GM23338 (cell line): ENCODE measurements around the gene PRIMPOL. TPM values are rescaled to one million over a fixed set of nuclear protein-coding genes. Genes with fewer than 3 reads are reported as not detected.

Experiments
- ATAC-seq: fragments of 200-7000 bp; cut with Tn5 transposase; 3 replicates; pipeline ENCODE4 v1.9.1; 2020
- DNase-seq: peaks from one replicate; pipeline ENCODE4 v3.0.0-alpha.2; 2015; ENCODE audit warnings: low spot score
- H2AFZ ChIP-seq: fragments of 200-600 bp; sonication (generic); 2 replicates; pipeline ENCODE4 v1.8.0; 2016; ENCODE audit warnings: antibody characterized with exemption, mild to moderate bottlenecking, moderate library complexity
- H3F3A ChIP-seq: fragments of 200-600 bp; sonication (generic); replicated peaks from 2 replicates; pipeline ENCODE4 v1.8.0; 2017; ENCODE audit warnings: antibody characterized with exemption, mixed run types, low read depth
- H3K27ac ChIP-seq: fragments of 200-600 bp; sonication (generic); 2 replicates; pipeline ENCODE4 v1.6.1; 2016; ENCODE audit warnings: low read depth
- H3K27me3 ChIP-seq: fragments of 200-600 bp; sonication (generic); 2 replicates; pipeline ENCODE4 v1.8.0; 2016; ENCODE audit warnings: mild to moderate bottlenecking, mixed run types, moderate library complexity; ENCODE audit not compliant: insufficient read depth
- H3K36me3 ChIP-seq: fragments of 200-600 bp; sonication (generic); 2 replicates; pipeline ENCODE4 v1.8.0; 2016; ENCODE audit warnings: mild to moderate bottlenecking; ENCODE audit not compliant: insufficient read depth
- H3K4me1 ChIP-seq: fragments of 200-600 bp; sonication (generic); 2 replicates; pipeline ENCODE4 v1.8.0; 2016; ENCODE audit warnings: mild to moderate bottlenecking, moderate library complexity; ENCODE audit not compliant: insufficient read depth
- H3K4me2 ChIP-seq: fragments of 200-600 bp; sonication (generic); 2 replicates; pipeline ENCODE4 v1.7.1; 2017; ENCODE audit warnings: mixed run types
- H3K4me3 ChIP-seq: fragments of 200-600 bp; sonication (generic); 2 replicates; pipeline ENCODE4 v1.6.1; 2016; ENCODE audit warnings: mixed run types
- H3K79me2 ChIP-seq: fragments of 200-600 bp; sonication (generic); replicated peaks from 2 replicates; pipeline ENCODE4 v1.8.0; 2017; ENCODE audit warnings: mild to moderate bottlenecking; ENCODE audit not compliant: insufficient read depth
- H3K9me2 ChIP-seq: fragments of 200-600 bp; sonication (generic); 2 replicates; pipeline ENCODE4 v1.8.0; 2017; ENCODE audit not compliant: insufficient read depth
- H4K20me1 ChIP-seq: fragments of 200-600 bp; sonication (generic); replicated peaks from 2 replicates; pipeline ENCODE4 v1.8.0; 2017; ENCODE audit warnings: mild to moderate bottlenecking; ENCODE audit not compliant: insufficient read depth
- H3K27ac Mint-ChIP-seq: 2 replicates; pipeline ENCODE4 v1.8.0; 2020; ENCODE audit warnings: inconsistent platforms, mild to moderate bottlenecking, moderate library complexity, mixed read lengths
- H3K27me3 Mint-ChIP-seq: 3 replicates; pipeline ENCODE4 v1.8.0; 2022; ENCODE audit warnings: low read depth, mild to moderate bottlenecking, moderate library complexity, mixed read lengths, inconsistent platforms; ENCODE audit not compliant: insufficient read depth, poor library complexity
- H3K36me3 Mint-ChIP-seq: 3 replicates; pipeline ENCODE4 v1.8.0; 2021; ENCODE audit warnings: low read depth, mild to moderate bottlenecking, inconsistent platforms, moderate library complexity, mixed read lengths
- H3K4me1 Mint-ChIP-seq: 3 replicates; pipeline ENCODE4 v1.8.0; 2020; ENCODE audit warnings: mild to moderate bottlenecking, inconsistent platforms, mixed read lengths
- H3K4me3 Mint-ChIP-seq: 3 replicates; pipeline ENCODE4 v1.8.0; 2021; ENCODE audit warnings: moderate library complexity, mild to moderate bottlenecking, inconsistent platforms, mixed read lengths
- H3K9me3 Mint-ChIP-seq: 3 replicates; pipeline ENCODE4 v1.8.0; 2020; ENCODE audit warnings: moderate library complexity, mild to moderate bottlenecking, inconsistent platforms, mixed read lengths
- CREB1 ChIP-seq: fragments of 250-450 bp; sonication (Bioruptor Pico); IDR thresholded peaks from 2 replicates; pipeline ENCODE4 v1.5.0; 2020; ENCODE audit warnings: low read depth, mild to moderate bottlenecking, moderate library complexity
- CTCF ChIP-seq, 2 experiments: fragments of 200-600 bp in 1 of 2; sonication (generic) in 1 of 2; conservative IDR thresholded peaks; 2 replicates each; pipeline versions ENCODE4 v1.5.1 to v1.6.1; 2016 to 2017; ENCODE audit warnings: antibody characterized with exemption in 2 of 2, low read depth in 2 of 2, mild to moderate bottlenecking in 2 of 2, moderate library complexity in 1 of 2
- ETS1 ChIP-seq: IDR thresholded peaks from 2 replicates; pipeline ENCODE4 v1.6.1; 2016; ENCODE audit warnings: antibody characterized with exemption
- EZH2 ChIP-seq: fragments of 200-600 bp; sonication (generic); IDR thresholded peaks from one replicate; pipeline ENCODE4 v1.8.0; 2017; ENCODE audit warnings: antibody characterized with exemption, mild to moderate bottlenecking, low read depth; ENCODE audit not compliant: unreplicated experiment
- EZH2phosphoT487 ChIP-seq: fragments of 200-600 bp; sonication (generic); IDR thresholded peaks from one replicate; pipeline ENCODE4 v1.8.1; 2018; ENCODE audit warnings: antibody characterized with exemption; ENCODE audit not compliant: unreplicated experiment
- JUNB ChIP-seq: IDR thresholded peaks from one replicate; pipeline ENCODE4 v1.6.1; 2016; ENCODE audit warnings: antibody characterized with exemption; ENCODE audit not compliant: unreplicated experiment
- NANOG ChIP-seq: IDR thresholded peaks from 2 replicates; pipeline ENCODE4 v1.6.1; 2016; ENCODE audit warnings: antibody characterized with exemption, borderline replicate concordance
- POLR2AphosphoS5 ChIP-seq: IDR thresholded peaks from 2 replicates; pipeline ENCODE4 v1.6.1; 2016; ENCODE audit warnings: antibody characterized with exemption, low read depth
- STAT1 ChIP-seq: IDR thresholded peaks from one replicate; pipeline ENCODE4 v1.6.1; 2016; ENCODE audit warnings: antibody characterized with exemption; ENCODE audit not compliant: unreplicated experiment
- ZNF114 ChIP-seq: fragments of 250-450 bp; sonication (Bioruptor Pico); IDR thresholded peaks from 2 replicates; pipeline ENCODE4 v1.5.0; 2020; ENCODE audit warnings: mild to moderate bottlenecking, moderate library complexity
- ZNF331 ChIP-seq: fragments of 250-450 bp; sonication (Bioruptor Pico); IDR thresholded peaks from 2 replicates; pipeline ENCODE4 v1.5.0; 2020; ENCODE audit warnings: low read depth, mild to moderate bottlenecking, moderate library complexity
- ZNF462 ChIP-seq: fragments of 250-450 bp; sonication (Bioruptor Pico); IDR thresholded peaks from 2 replicates; pipeline ENCODE4 v1.5.0; 2020; ENCODE audit warnings: mild to moderate bottlenecking, moderate library complexity
- polyA plus RNA-seq: library from polyadenylated mRNA; unstranded; fragments of >200 nt; fragmentation: Nextera tagmentation; extraction: Ambion mirVana; gene quantifications from 2 replicates; pipeline ENCODE4 v1.2.1, GENCODE V29; 2016
- total RNA-seq: library from RNA; depleted of rRNA; stranded (reverse); fragments of >200 nt; shearing (Covaris generic); gene quantifications from 2 replicates; pipeline ENCODE4 v1.2.3, GENCODE V29; 2014
- TF ChIP-seq, protein P1 (sequence below): IDR thresholded peaks from one replicate; pipeline ENCODE4 v1.6.1; 2018; ENCODE audit warnings: antibody characterized with exemption; ENCODE audit not compliant: unreplicated experiment

PRIMPOL gene
- total and polyA plus RNA-seq, 2 experiments from 2014 or later: 3.5 to 9.6 TPM

DNA sequence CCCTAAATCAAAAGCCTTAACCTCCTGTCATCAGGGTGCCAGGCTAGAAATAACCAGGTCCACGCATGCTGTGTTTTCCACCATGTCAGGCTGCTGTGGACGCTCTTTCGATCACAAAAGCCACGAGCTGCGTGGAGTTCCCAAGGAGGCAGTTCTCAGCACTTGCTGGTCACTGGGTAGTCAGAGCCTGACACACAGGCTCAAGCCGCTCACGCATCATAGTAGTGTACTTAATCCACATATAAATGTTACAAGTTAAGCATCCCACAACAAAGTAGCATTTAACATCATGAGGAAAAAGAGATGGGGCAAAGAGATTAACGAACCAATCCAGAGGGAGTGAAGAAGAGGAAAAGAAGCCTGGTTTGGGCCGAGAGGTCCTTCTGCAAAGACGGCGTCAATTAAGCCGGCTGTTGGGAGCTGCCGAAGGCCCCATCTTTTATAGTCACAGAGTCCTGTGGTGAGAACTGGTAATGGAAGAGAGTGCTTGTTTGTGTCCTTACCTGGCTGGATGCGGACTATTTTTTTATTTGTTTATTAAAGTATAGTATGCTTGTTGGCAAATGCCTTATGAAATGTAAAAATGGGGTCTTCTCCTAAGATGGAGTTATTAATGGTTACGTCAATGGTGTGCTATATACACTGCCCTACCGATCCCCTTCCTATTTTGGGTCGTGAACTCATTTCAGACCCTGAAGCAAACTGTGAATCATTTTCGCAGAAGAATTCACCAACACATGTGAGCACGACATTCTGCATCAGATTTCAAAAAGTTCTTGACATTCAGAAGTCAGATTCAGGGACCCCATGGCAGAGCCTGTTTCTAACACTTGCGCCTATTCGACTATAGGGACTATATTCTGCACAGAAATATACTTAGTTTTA, 675 bp downstream of the PRIMPOL start:
- TF ChIP-seq CREB1 (CRISPR knock-in tag) (no peak), NANOG (no peak), ZNF462 (CRISPR knock-in tag) (no peak), EZH2phosphoT487 (no peak), CTCF (conservative IDR thresholded peaks at IDR 0.05; ENCODE audit: low read depth in 2 of 2) (no peak; a peak in 1 of 4 replicates), JUNB (no peak), POLR2AphosphoS5 (no peak), ETS1 (no peak), EZH2 (no peak), STAT1 (no peak), ZNF331 (CRISPR knock-in tag) (no peak), ZNF114 (CRISPR knock-in tag) (no peak)
- TF ChIP-seq, protein P1, sequence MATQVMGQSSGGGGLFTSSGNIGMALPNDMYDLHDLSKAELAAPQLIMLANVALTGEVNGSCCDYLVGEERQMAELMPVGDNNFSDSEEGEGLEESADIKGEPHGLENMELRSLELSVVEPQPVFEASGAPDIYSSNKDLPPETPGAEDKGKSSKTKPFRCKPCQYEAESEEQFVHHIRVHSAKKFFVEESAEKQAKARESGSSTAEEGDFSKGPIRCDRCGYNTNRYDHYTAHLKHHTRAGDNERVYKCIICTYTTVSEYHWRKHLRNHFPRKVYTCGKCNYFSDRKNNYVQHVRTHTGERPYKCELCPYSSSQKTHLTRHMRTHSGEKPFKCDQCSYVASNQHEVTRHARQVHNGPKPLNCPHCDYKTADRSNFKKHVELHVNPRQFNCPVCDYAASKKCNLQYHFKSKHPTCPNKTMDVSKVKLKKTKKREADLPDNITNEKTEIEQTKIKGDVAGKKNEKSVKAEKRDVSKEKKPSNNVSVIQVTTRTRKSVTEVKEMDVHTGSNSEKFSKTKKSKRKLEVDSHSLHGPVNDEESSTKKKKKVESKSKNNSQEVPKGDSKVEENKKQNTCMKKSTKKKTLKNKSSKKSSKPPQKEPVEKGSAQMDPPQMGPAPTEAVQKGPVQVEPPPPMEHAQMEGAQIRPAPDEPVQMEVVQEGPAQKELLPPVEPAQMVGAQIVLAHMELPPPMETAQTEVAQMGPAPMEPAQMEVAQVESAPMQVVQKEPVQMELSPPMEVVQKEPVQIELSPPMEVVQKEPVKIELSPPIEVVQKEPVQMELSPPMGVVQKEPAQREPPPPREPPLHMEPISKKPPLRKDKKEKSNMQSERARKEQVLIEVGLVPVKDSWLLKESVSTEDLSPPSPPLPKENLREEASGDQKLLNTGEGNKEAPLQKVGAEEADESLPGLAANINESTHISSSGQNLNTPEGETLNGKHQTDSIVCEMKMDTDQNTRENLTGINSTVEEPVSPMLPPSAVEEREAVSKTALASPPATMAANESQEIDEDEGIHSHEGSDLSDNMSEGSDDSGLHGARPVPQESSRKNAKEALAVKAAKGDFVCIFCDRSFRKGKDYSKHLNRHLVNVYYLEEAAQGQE: no peak
- DNase-seq (peak; percentile 57), ATAC-seq (peak; percentile 13)
- no peaks in the 10 kb centered on the region for H3K9me2 ChIP-seq
- peak overlapping the region; percentile 98 for H3K27ac Mint-ChIP-seq
- H4K20me1 ChIP-seq: peaks cover 26% of the 10 kb centered on the region
- H3K4me1 ChIP-seq: peaks cover 59% of the 10 kb centered on the region
- peak overlapping the region; percentile 86 for H3K4me3 Mint-ChIP-seq
- H3K27me3 ChIP-seq: no peaks in the 10 kb centered on the region
- peak overlapping the region; percentile 67 for H3K4me3 ChIP-seq
- H3K27ac ChIP-seq: peak overlapping the region; percentile 91
- H3F3A ChIP-seq: no peaks in the 10 kb centered on the region
- H3K9me3 Mint-ChIP-seq: no peaks in the 10 kb centered on the region; the same call in 2 of the 3 replicates
- H3K4me1 Mint-ChIP-seq: peaks cover 52% of the 10 kb centered on the region
- H2AFZ ChIP-seq: peak overlapping the region; percentile 91
- peaks cover 24% of the 10 kb centered on the region for H3K36me3 Mint-ChIP-seq
- H3K79me2 ChIP-seq: peaks cover 38% of the 10 kb centered on the region
- no peaks in the 10 kb centered on the region for H3K36me3 ChIP-seq
- H3K27me3 Mint-ChIP-seq: peaks cover 10% of the 10 kb centered on the region
- peak overlapping the region; percentile 87 for H3K4me2 ChIP-seq
